Measurements from ENCODE around the gene CSNK2A3.

Gene CSNK2A3

DNA sequence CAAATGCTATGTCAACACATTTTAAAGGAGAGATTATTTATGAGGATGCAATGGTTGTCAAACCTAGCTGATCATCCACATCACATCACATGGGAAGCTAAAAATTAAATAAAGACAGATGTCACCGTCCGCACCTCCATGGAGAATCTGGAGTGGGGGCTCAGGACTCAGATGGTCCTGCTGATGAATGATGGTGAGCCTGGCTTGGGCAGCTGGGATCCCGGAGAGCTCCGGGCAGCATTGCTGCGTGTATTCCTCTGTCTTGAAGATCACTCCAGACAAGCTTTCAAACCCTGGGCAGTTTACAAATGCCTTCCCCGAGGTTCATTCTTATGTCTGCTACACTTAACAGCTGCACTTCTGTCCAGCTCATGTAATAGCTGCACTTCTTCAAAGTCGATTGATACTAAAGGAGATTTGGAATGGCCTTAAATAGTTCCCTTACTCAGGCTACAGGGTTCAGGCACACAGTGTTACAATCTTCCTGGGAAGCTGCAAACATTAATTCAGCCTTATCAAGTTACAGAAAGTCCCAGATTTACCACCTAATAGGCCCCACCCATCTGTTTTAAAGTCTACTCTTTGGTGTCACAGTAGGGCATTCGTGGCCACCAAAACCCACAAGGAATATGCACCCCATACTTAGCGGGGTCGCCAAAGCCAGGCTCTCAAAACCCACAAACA is 34.7 kb upstream of the CSNK2A3 start:
- in situ Hi-C loops (cut with HindIII; ENCODE audit: low sequenced_read_pairs): no loop called here
- H3K4me3 ChIP-seq (ENCODE audit: low read depth, low read length): no peak overlapping the region
- DNase-seq (ENCODE audit: low read depth): no peak
- TF ChIP-seq, protein P1, sequence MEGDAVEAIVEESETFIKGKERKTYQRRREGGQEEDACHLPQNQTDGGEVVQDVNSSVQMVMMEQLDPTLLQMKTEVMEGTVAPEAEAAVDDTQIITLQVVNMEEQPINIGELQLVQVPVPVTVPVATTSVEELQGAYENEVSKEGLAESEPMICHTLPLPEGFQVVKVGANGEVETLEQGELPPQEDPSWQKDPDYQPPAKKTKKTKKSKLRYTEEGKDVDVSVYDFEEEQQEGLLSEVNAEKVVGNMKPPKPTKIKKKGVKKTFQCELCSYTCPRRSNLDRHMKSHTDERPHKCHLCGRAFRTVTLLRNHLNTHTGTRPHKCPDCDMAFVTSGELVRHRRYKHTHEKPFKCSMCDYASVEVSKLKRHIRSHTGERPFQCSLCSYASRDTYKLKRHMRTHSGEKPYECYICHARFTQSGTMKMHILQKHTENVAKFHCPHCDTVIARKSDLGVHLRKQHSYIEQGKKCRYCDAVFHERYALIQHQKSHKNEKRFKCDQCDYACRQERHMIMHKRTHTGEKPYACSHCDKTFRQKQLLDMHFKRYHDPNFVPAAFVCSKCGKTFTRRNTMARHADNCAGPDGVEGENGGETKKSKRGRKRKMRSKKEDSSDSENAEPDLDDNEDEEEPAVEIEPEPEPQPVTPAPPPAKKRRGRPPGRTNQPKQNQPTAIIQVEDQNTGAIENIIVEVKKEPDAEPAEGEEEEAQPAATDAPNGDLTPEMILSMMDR (IDR thresholded peaks at IDR 0.05; ENCODE audit: low read depth, low read length, missing control alignments): no peak

DNA sequence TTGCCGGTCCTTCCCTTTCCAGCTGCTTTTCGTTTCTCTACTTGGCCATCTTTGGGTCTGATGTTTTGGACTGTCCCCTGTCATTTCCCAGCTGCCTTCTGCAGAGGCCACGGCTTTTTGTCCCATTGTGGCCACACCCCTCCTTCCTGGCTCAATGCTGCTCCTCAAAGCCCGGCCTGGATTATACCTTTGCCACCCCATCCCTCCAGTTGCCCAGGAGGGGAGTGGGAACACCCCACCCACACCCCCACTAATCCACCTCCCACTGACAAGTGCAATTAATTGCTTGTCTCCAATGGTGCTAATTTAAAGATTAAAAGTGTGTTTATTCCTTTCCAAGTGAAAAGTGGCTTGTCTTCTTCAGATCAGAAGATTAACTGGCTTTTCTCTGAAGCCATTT is 34.2 kb upstream of the CSNK2A3 start:
- no peak overlapping the region for H3K4me3 ChIP-seq (ENCODE audit: low read depth, low read length)
- TF ChIP-seq, protein P1 (IDR thresholded peaks at IDR 0.05; ENCODE audit: low read depth, low read length, missing control alignments): no peak
- DNase-seq (ENCODE audit: low read depth): no peak
- in situ Hi-C loops (cut with HindIII; ENCODE audit: low sequenced_read_pairs): no loop called here

DNA sequence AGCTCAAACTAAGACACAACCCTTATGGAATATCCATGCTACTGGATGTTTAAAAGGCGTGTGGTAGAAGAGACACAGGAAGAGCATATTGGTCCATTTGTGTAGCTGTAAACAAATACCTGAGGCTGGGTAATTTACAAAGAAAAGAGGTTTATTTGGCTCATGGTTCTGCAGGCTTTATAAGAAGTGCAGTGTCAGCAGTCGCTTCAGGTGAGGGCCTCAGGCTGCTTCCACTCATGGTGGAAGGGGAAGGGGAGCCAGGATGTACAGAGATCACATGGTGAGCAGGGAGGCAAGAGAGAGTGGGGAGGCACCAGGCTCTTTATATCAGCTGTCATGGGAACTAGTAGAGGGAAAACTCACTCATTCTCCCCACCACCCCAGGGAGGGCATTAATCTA is 31.8 kb upstream of the CSNK2A3 start:
- no peak overlapping the region for H3K4me3 ChIP-seq (ENCODE audit: low read depth, low read length)
- in situ Hi-C loops (cut with HindIII; ENCODE audit: low sequenced_read_pairs): no loop called here
- no peak for DNase-seq (ENCODE audit: low read depth)
- TF ChIP-seq, protein P1 (IDR thresholded peaks at IDR 0.05; ENCODE audit: low read depth, low read length, missing control alignments): no peak

DNA sequence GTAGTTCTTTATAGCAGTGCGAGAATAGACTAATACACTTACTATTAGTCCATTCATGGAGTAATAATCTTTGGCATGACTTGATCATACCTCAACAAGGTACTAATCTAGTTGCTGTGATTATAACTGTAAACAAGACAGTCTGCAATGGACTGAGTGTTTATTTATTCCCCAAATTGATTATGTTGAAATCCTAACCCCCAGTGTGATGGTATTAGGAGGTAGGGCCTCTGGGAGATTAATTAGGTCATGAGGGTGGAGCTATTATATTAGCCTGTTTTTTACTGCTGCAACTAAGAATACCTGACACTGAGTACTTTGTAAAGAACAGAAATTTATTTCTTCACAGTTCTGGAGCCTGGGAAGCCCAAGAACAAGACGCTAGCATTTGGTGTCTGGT is 30.9 kb upstream of the CSNK2A3 start:
- no peak for DNase-seq (ENCODE audit: low read depth)
- TF ChIP-seq, protein P1 (IDR thresholded peaks at IDR 0.05; ENCODE audit: low read depth, low read length, missing control alignments): no peak
- in situ Hi-C loops (cut with HindIII; ENCODE audit: low sequenced_read_pairs): no loop called here
- no peak overlapping the region for H3K4me3 ChIP-seq (ENCODE audit: low read depth, low read length)

DNA sequence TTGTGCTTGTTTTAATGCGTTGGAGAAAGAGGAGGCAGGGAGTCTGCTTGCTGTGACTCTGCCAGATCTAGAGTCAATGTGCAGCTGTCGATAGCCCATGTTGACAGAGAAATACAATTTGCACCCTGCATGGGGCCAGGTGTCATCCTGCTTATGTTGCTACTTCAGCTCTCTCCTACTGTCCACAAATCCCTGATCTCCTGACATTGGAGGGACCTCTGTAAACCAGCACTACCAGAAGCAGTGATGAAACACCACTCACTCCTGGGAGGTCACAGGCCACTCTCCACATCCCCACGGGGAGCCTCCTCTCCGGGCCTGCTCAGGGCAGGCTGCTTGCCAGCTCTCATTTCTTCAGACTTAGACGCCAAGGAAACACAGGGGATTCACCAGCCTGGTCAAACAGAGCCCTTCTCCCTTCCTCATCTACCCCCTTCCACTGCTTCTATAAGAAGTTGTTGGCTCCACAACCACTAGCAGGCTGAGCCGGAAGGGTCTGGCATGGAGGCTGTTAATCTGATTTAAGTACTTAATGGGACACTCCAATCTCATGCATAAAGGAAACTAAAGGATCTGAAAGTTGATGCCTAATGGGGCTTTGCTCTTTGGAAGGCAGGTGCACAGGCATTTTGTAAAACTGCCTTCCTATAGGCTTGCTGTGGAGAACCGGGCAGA is 29.9 kb upstream of the CSNK2A3 start:
- in situ Hi-C loops (cut with HindIII; ENCODE audit: low sequenced_read_pairs): no loop called here
- H3K4me3 ChIP-seq (ENCODE audit: low read depth, low read length): no peak overlapping the region
- TF ChIP-seq, protein P1 (IDR thresholded peaks at IDR 0.05; ENCODE audit: low read depth, low read length, missing control alignments): no peak
- DNase-seq (ENCODE audit: low read depth): no peak

DNA sequence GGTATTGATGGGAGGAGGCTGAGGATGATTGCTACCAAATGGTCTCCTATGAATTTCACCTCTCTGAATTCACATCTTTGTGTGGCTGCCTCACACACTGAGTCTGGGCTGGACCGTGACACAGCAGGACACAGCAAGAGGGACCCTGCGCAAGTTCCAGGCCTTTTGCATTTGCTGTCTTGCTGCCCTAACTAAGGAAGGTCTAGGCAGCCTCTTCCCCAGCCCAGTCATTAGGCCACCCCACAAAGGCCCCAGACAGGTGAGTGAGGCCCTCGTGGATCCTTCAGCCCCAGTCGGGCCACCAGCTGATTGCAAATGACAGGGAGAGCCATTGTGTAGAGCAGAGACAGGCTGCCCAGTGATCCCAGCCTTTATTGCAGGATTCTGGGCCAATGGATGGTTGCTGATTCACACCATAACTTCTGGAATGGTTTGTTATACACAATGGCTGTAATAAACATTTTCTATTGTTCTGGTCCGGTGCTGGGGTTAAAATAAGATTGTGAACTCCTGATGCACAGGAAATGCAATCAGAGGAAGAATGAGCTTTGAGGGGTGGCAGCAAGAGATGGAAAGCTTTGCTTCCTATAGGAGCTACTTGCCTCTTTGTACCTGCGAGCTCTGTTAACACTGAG is 28.5 kb upstream of the CSNK2A3 start:
- H3K4me3 ChIP-seq (ENCODE audit: low read depth, low read length): no peak overlapping the region
- in situ Hi-C loops (cut with HindIII; ENCODE audit: low sequenced_read_pairs): no loop called here
- no peak for DNase-seq (ENCODE audit: low read depth)

More for the DNA sequence above, 28.5 kb upstream of the CSNK2A3 start:
- TF ChIP-seq, protein P1 (IDR thresholded peaks at IDR 0.05; ENCODE audit: low read depth, low read length, missing control alignments): no peak

Measured in astrocyte of the cerebellum (primary cell).